ENCODE data around the gene ANG. TPM values are rescaled to one million over a fixed set of nuclear protein-coding genes. Genes with fewer than 3 reads are reported as not detected.

The ANG gene
- total RNA-seq, 1 donor from 2014 or later: 29.3 TPM

DNA sequence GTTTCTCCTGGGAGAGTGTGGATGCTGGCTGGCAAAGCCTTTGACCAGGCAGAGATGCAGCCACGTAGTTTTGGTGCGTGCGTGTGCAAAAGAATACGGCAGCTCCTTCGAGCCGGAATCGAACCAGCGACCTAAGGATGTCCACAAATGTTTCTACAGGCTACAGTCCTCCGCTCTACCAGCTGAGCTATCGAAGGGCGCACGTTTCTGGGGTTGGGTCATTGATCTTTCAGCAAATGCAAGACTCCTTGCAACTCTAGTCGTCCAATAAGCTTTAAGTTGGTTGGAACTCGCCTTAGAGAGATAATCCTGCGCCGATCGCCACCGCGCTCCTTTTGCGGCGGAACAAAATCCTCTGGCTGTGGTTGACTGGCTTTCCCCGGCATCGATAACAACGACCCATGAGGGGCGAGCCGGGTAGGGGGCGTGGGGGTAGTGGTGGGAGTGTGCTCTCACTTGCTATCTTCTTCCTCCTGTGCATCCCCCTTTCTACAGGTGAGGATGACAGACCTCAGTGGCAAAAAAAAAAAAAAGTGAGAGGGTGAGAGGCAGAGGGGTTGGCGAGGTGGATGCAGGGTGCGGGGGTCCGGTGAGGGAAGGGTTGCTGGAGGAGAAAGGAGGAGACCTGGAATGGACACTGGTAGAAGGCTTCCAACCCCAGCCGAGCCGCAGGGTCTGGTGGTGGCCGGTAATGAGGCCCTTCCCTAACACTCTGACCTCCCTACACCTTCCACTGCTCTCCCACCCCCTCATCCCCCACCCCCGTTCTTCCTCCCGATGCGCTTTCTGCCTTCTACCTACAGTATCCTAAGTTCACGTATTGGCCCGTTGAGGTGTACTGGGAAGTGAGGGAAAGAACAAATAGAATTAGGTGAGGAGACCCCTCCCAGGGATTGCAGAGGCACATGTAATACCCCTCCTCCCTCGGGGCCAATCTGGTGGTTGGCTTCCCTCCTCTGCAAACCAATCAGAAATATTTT, 35.3 kb upstream of the ANG start:
- Histone ChIP-seq H3K27me3 (ENCODE audit: low read depth) (peaks cover 70% of the 10 kb centered on the region), H3K4me3 (no peak overlapping the region), H3K27ac (no peak overlapping the region), H3K36me3 (no peaks in the 10 kb centered on the region), H3K9me3 (no peaks in the 10 kb centered on the region), H3K4me1 (no peaks in the 10 kb centered on the region)
- intact Hi-C loops (cut with DNase I): no loop called here
- no peak for DNase-seq
- TF ChIP-seq, protein P1, sequence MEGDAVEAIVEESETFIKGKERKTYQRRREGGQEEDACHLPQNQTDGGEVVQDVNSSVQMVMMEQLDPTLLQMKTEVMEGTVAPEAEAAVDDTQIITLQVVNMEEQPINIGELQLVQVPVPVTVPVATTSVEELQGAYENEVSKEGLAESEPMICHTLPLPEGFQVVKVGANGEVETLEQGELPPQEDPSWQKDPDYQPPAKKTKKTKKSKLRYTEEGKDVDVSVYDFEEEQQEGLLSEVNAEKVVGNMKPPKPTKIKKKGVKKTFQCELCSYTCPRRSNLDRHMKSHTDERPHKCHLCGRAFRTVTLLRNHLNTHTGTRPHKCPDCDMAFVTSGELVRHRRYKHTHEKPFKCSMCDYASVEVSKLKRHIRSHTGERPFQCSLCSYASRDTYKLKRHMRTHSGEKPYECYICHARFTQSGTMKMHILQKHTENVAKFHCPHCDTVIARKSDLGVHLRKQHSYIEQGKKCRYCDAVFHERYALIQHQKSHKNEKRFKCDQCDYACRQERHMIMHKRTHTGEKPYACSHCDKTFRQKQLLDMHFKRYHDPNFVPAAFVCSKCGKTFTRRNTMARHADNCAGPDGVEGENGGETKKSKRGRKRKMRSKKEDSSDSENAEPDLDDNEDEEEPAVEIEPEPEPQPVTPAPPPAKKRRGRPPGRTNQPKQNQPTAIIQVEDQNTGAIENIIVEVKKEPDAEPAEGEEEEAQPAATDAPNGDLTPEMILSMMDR (IDR thresholded peaks at IDR 0.05): no peak
- ATAC-seq: peak in 1 of 2 donors; percentile 21

DNA sequence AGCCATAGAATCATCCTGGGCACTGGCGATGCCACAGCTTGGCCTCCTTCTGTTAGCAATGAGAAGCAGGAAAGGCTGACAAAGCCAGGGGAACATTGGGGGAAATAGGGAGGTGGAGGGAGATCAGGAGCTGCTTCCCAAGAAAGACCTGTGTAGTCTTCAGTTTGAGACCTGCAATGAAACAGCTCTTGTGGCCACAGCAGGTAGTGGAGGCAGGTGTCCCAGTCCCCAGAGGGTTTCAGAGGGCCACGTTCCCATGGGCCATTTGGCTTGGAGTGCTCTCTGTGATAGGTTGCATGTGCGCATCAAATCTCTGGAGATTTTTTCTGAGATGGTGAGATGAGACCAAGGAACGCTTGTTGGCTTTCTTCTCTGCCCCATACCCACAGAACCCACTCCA, 32.7 kb upstream of the ANG start:
- Histone ChIP-seq H3K27ac (no peak overlapping the region), H3K9me3 (no peaks in the 10 kb centered on the region), H3K27me3 (ENCODE audit: low read depth) (peaks cover 83% of the 10 kb centered on the region), H3K4me3 (no peak overlapping the region), H3K36me3 (no peaks in the 10 kb centered on the region), H3K4me1 (no peaks in the 10 kb centered on the region)
- DNase-seq (no peak), ATAC-seq (no peak)
- TF ChIP-seq, protein P1 (IDR thresholded peaks at IDR 0.05): no peak
- intact Hi-C loops (cut with DNase I): no loop called here

- ATAC-seq: no peak
- peaks cover 79% of the 10 kb centered on the region for H3K27me3 ChIP-seq (ENCODE audit: low read depth)
- no peak overlapping the region for H3K4me3 ChIP-seq
- intact Hi-C loops (cut with DNase I): no loop called here
- no peaks in the 10 kb centered on the region for H3K4me1 ChIP-seq
- no peak for DNase-seq
- no peaks in the 10 kb centered on the region for H3K36me3 ChIP-seq
- H3K9me3 ChIP-seq: no peaks in the 10 kb centered on the region
- TF ChIP-seq, protein P1 (IDR thresholded peaks at IDR 0.05): no peak
- H3K27ac ChIP-seq: no peak overlapping the region
Measured at GRCh38 chr14:20656274-20656673, 32.3 kb upstream of the ANG start.

GRCh38 chr14:20657216-20658211, 31.1 kb upstream of the ANG start:
- TF ChIP-seq, protein P1 (IDR thresholded peaks at IDR 0.05): no peak
- Histone ChIP-seq H3K36me3 (no peaks in the 10 kb centered on the region), H3K4me1 (no peaks in the 10 kb centered on the region), H3K9me3 (no peaks in the 10 kb centered on the region), H3K27ac (no peak overlapping the region), H3K27me3 (ENCODE audit: low read depth) (peaks cover 67% of the 10 kb centered on the region), H3K4me3 (no peak overlapping the region)
- DNase-seq: no peak
- ATAC-seq: peak in 1 of 2 donors; percentile 48
- intact Hi-C loops (cut with DNase I): no loop called here

DNA sequence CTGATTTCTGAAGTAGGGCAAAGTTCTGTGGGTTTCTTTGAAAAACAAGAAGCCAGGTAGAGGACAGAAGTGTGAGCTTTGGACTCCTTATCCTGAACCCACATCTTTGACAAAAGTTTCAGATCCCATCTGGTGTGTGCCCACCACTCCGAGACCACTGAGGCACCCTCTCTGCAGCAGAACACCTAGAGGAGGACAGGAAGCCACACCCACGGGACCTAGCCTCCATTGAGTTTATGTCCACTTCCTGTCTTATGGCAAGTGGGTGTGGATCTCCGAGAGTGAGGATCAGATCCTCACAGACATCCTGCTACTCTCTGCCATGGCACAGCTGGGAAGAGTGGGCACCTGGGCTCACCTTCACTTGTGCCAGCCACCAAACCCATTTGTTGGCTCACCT, 30.3 kb upstream of the ANG start:
- ATAC-seq: no peak
- intact Hi-C loops (cut with DNase I): no loop called here
- TF ChIP-seq, protein P1 (IDR thresholded peaks at IDR 0.05): no peak
- Histone ChIP-seq H3K36me3 (no peaks in the 10 kb centered on the region), H3K27me3 (ENCODE audit: low read depth) (peaks cover 59% of the 10 kb centered on the region), H3K27ac (no peak overlapping the region), H3K4me3 (no peak overlapping the region), H3K4me1 (peaks cover 2% of the 10 kb centered on the region), H3K9me3 (no peaks in the 10 kb centered on the region)
- no peak for DNase-seq
